H1 (cell line): ENCODE results near the gene SRPK3. TPM values are rescaled to one million over a fixed set of nuclear protein-coding genes. Genes with fewer than 3 reads are reported as not detected.

Experiments
- CTCF ChIA-PET: fragments of 300-600 bp; sonication (Branson Sonifier 250); formaldehyde crosslinking; loops from one replicate; lab custom pipeline; 2021; ENCODE audit not compliant: partially characterized antibody; lab: Charles Lee
- POLR2A ChIA-PET: fragments of 300-600 bp; sonication (Branson Sonifier 250); formaldehyde crosslinking; loops from one replicate; lab custom pipeline; 2021; ENCODE audit warnings: inconsistent platforms; ENCODE audit not compliant: partially characterized antibody; lab: Charles Lee
- DNase-seq, 2 experiments: peaks; one replicate each; pipeline versions ENCODE4 v3.0.0 to v3.0.0-alpha.2; 2010 to 2022; ENCODE audit warnings: low spot score in 2 of 2, low read depth in 1 of 2, mixed read lengths in 1 of 2
- FAIRE-seq: peaks from 2 replicates; lab custom pipeline; 2011; peaks lifted over from hg19 to GRCh38; lab: Jason Lieb, UNC
- H2AFZ ChIP-seq: 2 replicates; pipeline ENCODE4 v1.8.1; 2012; ENCODE audit warnings: low read length, inconsistent platforms
- H2AK5ac ChIP-seq: 2 replicates; pipeline ENCODE4 v1.6.1; 2013; ENCODE audit warnings: low read depth, low read length
- H2BK120ac ChIP-seq: replicated peaks from 2 replicates; pipeline ENCODE3; 2013; ENCODE audit warnings: low read depth, low read length, inconsistent platforms
- H2BK12ac ChIP-seq: 2 replicates; pipeline ENCODE4 v1.6.1; 2013; ENCODE audit warnings: low read depth, low read length
- H2BK15ac ChIP-seq: 2 replicates; pipeline ENCODE4 v1.6.1; 2013; ENCODE audit warnings: low read length
- H2BK20ac ChIP-seq: 2 replicates; pipeline ENCODE4 v1.6.1; 2013; ENCODE audit warnings: low read length
- H2BK5ac ChIP-seq: 2 replicates; pipeline ENCODE4 v1.6.1; 2013; ENCODE audit warnings: low read depth, low read length
- H3K14ac ChIP-seq: 2 replicates; pipeline ENCODE4 v1.6.1; 2013; ENCODE audit warnings: inconsistent platforms; ENCODE audit not compliant: insufficient read length
- H3K18ac ChIP-seq: 2 replicates; pipeline ENCODE4 v1.6.1; 2013; ENCODE audit warnings: low read length; ENCODE audit errors: extremely low read depth
- H3K23ac ChIP-seq: 2 replicates; pipeline ENCODE4 v1.6.1; 2013; ENCODE audit warnings: inconsistent platforms; ENCODE audit not compliant: insufficient read length
- H3K23me2 ChIP-seq: 2 replicates; pipeline ENCODE4 v1.6.1; 2013; ENCODE audit warnings: low read depth, low read length
- H3K27ac ChIP-seq: 2 replicates; pipeline ENCODE4 v1.6.1; 2011; ENCODE audit warnings: low read depth, low read length, inconsistent platforms
- H3K27me3 ChIP-seq, 4 experiments: replicated peaks in 1 of 4; 1 replicate in 1 of 4; 2 replicates in 3 of 4; pipeline versions ENCODE4 v1.6.1 to v1.8.1; 2011 to 2013; ENCODE audit warnings: low read length in 3 of 4, mild to moderate bottlenecking in 3 of 4, inconsistent platforms in 2 of 4, mixed read lengths in 2 of 4, moderate library complexity in 1 of 4; ENCODE audit not compliant: control insufficient read depth in 3 of 4, insufficient read depth in 3 of 4; ENCODE audit errors: extremely low read depth in 1 of 4
- H3K36me3 ChIP-seq, 4 experiments: 2 replicates each; pipeline versions ENCODE4 v1.6.1 to v1.8.1; 2011 to 2013; ENCODE audit warnings: mild to moderate bottlenecking in 4 of 4, low read length in 3 of 4, moderate library complexity in 2 of 4, control low read depth in 1 of 4, inconsistent platforms in 1 of 4; ENCODE audit not compliant: insufficient read depth in 4 of 4, control insufficient read depth in 2 of 4
- H3K4ac ChIP-seq: replicated peaks from 2 replicates; pipeline ENCODE3; 2013; ENCODE audit warnings: low read length, low read depth, mixed read lengths, inconsistent platforms; ENCODE audit not compliant: insufficient read length
- H3K4me1 ChIP-seq, 4 experiments: replicated peaks in 1 of 4; 1 replicate in 1 of 4; 2 replicates in 3 of 4; pipeline versions ENCODE4 v1.6.1 to v1.8.1; 2011 to 2013; ENCODE audit warnings: low read length in 3 of 4, inconsistent platforms in 2 of 4, mixed read lengths in 1 of 4; ENCODE audit not compliant: insufficient read depth in 4 of 4, control insufficient read depth in 3 of 4
- H3K4me2 ChIP-seq, 2 experiments: 2 replicates each; pipeline versions ENCODE4 v1.6.1 to v1.8.1; 2011 to 2013; ENCODE audit warnings: low read depth in 2 of 2, low read length in 2 of 2, control low read depth in 1 of 2, inconsistent platforms in 1 of 2, mild to moderate bottlenecking in 1 of 2; ENCODE audit not compliant: insufficient read depth in 1 of 2
- H3K4me3 ChIP-seq, 4 experiments: fragments of 200-600, 300-600 bp in 1 of 4; sonication (generic), shearing (Covaris generic), sonication (Bioruptor Twin) in 1 of 4; 2 replicates each; pipeline versions ENCODE4 v1.5.1 to v1.8.1; 2011 to 2016; ENCODE audit warnings: low read length in 4 of 4, low read depth in 3 of 4, control low read depth in 2 of 4, inconsistent platforms in 2 of 4, mild to moderate bottlenecking in 2 of 4, mixed read lengths in 1 of 4, moderate library complexity in 1 of 4; ENCODE audit not compliant: insufficient read depth in 2 of 4; ENCODE audit errors: extremely low read depth in 1 of 4
- H3K56ac ChIP-seq: replicated peaks from 2 replicates; pipeline ENCODE3; 2013; ENCODE audit warnings: low read depth, mild to moderate bottlenecking, mixed read lengths, low read length, inconsistent platforms; ENCODE audit not compliant: insufficient read length
- H3K79me1 ChIP-seq: 2 replicates; pipeline ENCODE4 v1.6.1; 2013; ENCODE audit warnings: low read depth, low read length, control low read depth
- H3K79me2 ChIP-seq, 2 experiments: 2 replicates each; pipeline versions ENCODE4 v1.6.1 to v1.8.1; 2012 to 2013; ENCODE audit warnings: low read length in 2 of 2, mild to moderate bottlenecking in 2 of 2, inconsistent platforms in 1 of 2; ENCODE audit not compliant: insufficient read depth in 2 of 2, control insufficient read depth in 1 of 2
- H3K9ac ChIP-seq, 4 experiments: replicated peaks in 1 of 4; 1 replicate in 1 of 4; 2 replicates in 3 of 4; pipeline versions ENCODE4 v1.6.1 to v1.8.1; 2011 to 2013; ENCODE audit warnings: low read depth in 3 of 4, low read length in 3 of 4, control low read depth in 2 of 4, mild to moderate bottlenecking in 2 of 4, moderate library complexity in 2 of 4, inconsistent platforms in 1 of 4; ENCODE audit errors: extremely low read depth in 1 of 4
- H3K9me3 ChIP-seq, 2 experiments: 2 replicates each; pipeline versions ENCODE4 v1.6.1 to v1.8.1; 2012 to 2013; ENCODE audit warnings: mild to moderate bottlenecking in 2 of 2, moderate library complexity in 2 of 2, control low read depth in 1 of 2, inconsistent platforms in 1 of 2, low read depth in 1 of 2, low read length in 1 of 2, mixed read lengths in 1 of 2; ENCODE audit not compliant: insufficient read depth in 2 of 2
- H4K20me1 ChIP-seq, 2 experiments: replicated peaks in 1 of 2; 2 replicates each; pipeline versions ENCODE3 to v1.8.1; 2011 to 2013; ENCODE audit warnings: inconsistent platforms in 2 of 2, low read length in 2 of 2, mild to moderate bottlenecking in 1 of 2; ENCODE audit not compliant: insufficient read depth in 2 of 2, control insufficient read depth in 1 of 2
- H4K5ac ChIP-seq: 2 replicates; pipeline ENCODE4 v1.6.1; 2013; ENCODE audit warnings: low read length, low read depth, mixed read lengths, inconsistent platforms; ENCODE audit not compliant: insufficient read length
- H4K8ac ChIP-seq: 2 replicates; pipeline ENCODE4 v1.8.0; 2013; ENCODE audit warnings: mild to moderate bottlenecking, moderate library complexity, low read length, inconsistent platforms; ENCODE audit not compliant: insufficient read depth; ENCODE audit errors: extremely low read depth
- H4K91ac ChIP-seq: replicated peaks from 2 replicates; pipeline ENCODE3; 2013; ENCODE audit warnings: low read length, mixed read lengths, inconsistent platforms; ENCODE audit not compliant: insufficient read length
- PHF8 ChIP-seq: fragments of 200-600 bp; sonication (generic); conservative IDR thresholded peaks from 2 replicates; pipeline ENCODE4 v1.7.1; 2012; ENCODE audit warnings: low read depth, mild to moderate bottlenecking, inconsistent platforms, low read length, moderate library complexity
- POLR2A ChIP-seq, 2 experiments: IDR thresholded peaks; 1 replicate in 1 of 2; 2 replicates in 1 of 2; pipeline ENCODE4 v1.6.1; 2011; ENCODE audit warnings: low read depth in 2 of 2, low read length in 2 of 2, mild to moderate bottlenecking in 2 of 2; ENCODE audit errors: control extremely low read depth in 1 of 2
- POU5F1 ChIP-seq: IDR thresholded peaks from 2 replicates; pipeline ENCODE4 v1.6.1; 2011; ENCODE audit warnings: low read depth, mild to moderate bottlenecking, low read length, moderate library complexity
- WGBS, 2 experiments: shearing (Covaris generic) in 1 of 2; methylation state at CpG; one replicate each; pipeline versions ENCODE4 v1.1.6 to v1.1.7; 2013 to 2015; ENCODE audit warnings: low lambda C conversion rate in 2 of 2, mixed read lengths in 2 of 2, inconsistent platforms in 1 of 2, low coverage in 1 of 2, missing lambda C conversion rate in 1 of 2; ENCODE audit not compliant: insufficient replicate concordance in 2 of 2, insufficient coverage in 1 of 2, insufficient read length in 1 of 2; ENCODE audit errors: extremely low coverage in 1 of 2, missing lambda C conversion rate in 1 of 2; 5-methylcytosine and 5-hydroxymethylcytosine counted together
- polyA plus RNA-seq, 7 experiments: library from polyadenylated mRNA; depleted of rRNA in 3 of 7; stranded (reverse) in 5 of 7; unstranded in 2 of 7; fragments of >200 nt in 5 of 7; fragments of 200-250 nt in 2 of 7; gene quantifications; 1 replicate in 5 of 7; 2 replicates in 1 of 7; 4 replicates in 1 of 7; pipeline versions ENCODE4 v1.2.1 to v1.2.3, GENCODE V29; 2011 to 2013; ENCODE audit warnings: missing spikeins in 2 of 7, mixed read lengths in 2 of 7
- total RNA-seq: library from RNA; stranded (reverse); fragmentation: NEBNext Ultra II Directional; extraction: Animal tissue kit (Norgen Biotek cat#: 25700); gene quantifications from 2 replicates; pipeline ENCODE4 v1.2.1, GENCODE V29; 2021

SRPK3 gene
- total and polyA plus RNA-seq, 2 of the 8 experiments (the other 6 are each of a cell fraction or from before 2014, with no cell fraction given), result not detected

GRCh38 chrX:153819384-153820040 lies 38.7 kb downstream of the SRPK3 start:
- Histone ChIP-seq H3K79me2 (peaks cover 25 to 76% of the 10 kb centered on the region in 2 experiments), H3K56ac (no peak overlapping the region), H2BK120ac (no peak overlapping the region), H2BK12ac (0 out of 2 replicates have a peak overlapping the region, but pooled peaks have one; percentile 17), H4K8ac (peak overlapping the region; percentile 68; the same call in 1 of the 2 replicates), H3K27me3 (no peaks in the 10 kb centered on the region), H2AK5ac (no peak overlapping the region), H3K14ac (no peak overlapping the region), H3K18ac (peak overlapping the region; percentile 19; the same call in 1 of the 2 replicates), H4K20me1 (peaks cover 0 to 14% of the 10 kb centered on the region in 2 experiments), H2BK20ac (no peak overlapping the region), H2BK15ac (no peak overlapping the region), H4K5ac (no peak overlapping the region), H3K27ac (peak overlapping the region; percentile 63; the same call in 1 of the 2 replicates), H2BK5ac (peak overlapping the region; percentile 44; the same call in 1 of the 2 replicates), H2AFZ (no peak overlapping the region), H3K4ac (no peak overlapping the region), H3K23ac (no peak overlapping the region), H3K4me3 (peak overlapping the region; percentile 27 to 57 (median 39)), H3K9ac (peak overlapping the region in 3 of 4 experiments; percentile 2 to 64 (median 48); a peak in 5 of 7 replicates), H3K4me1 (peaks cover 0 to 25% (median 6%) of the 10 kb centered on the region in 4 experiments; a peak in 6 of 7 replicates), H3K4me2 (peak overlapping the region; percentile 68 to 80), H3K36me3 (no peaks in the 10 kb centered on the region; a peak in 1 of 8 replicates), H3K9me3 (no peaks in the 10 kb centered on the region), H3K79me1 (peaks cover 2% of the 10 kb centered on the region; the same call in 1 of the 2 replicates), H3K23me2 (peaks cover 2% of the 10 kb centered on the region; the same call in 1 of the 2 replicates), H4K91ac (no peak overlapping the region)
- POLR2A ChIA-PET, result interaction anchor here (0.5 to 3.6 kb wide), 9 partner anchors 9 to 149 kb away, joined by 3 to 23 read pairs (median 4); no protein-coding TSS in a partner anchor
- FAIRE-seq (no peak), DNase-seq (no peak)
- TF ChIP-seq POU5F1 (no peak), PHF8 (0 out of 2 replicates have a peak, but pooled peaks have one; percentile 2), POLR2A (IDR thresholded peaks at IDR 0.05; ENCODE audit: control extremely low read depth in 1 of 2, low read depth in 2 of 2, low read length in 2 of 2) (peak in 1 of 2 experiments; percentile 31; a peak in 1 of 3 replicates)
- 29% methylated on average over 17 of the region's 23 CpGs; no CpG with 5 or more reads in 1 of the 2 experiments for WGBS, 2 experiments
- CTCF ChIA-PET, result interaction anchor here (0.8 to 2.2 kb wide), 8 partner anchors 10 to 128 kb away, joined by 3 to 6 read pairs (median 4); partner anchors contain the start of genes L1CAM and PLXNB3
